ENCODE measurements around the gene DGKQ.

DGKQ gene

DNA sequence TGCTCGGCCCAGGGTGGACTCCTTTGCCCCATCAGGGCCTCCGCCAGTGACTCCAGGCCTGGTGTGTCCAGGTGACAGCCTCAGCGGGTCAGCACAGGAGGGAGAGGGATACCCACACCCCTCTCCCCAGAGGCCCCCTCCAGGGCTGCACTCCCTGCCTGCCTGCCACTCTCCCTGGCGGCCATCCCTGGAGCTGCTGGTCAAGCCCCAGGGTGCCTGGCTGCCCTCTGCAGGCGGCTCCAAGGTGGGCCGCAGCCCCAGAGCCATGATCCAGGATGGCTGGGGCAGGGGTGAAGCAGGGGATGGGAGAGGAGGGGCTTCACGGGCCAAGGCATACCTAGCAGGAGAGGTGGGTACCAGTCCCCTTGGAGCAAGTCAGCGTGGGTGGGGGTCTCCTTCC, 41.8 kb upstream of the DGKQ start:
- no peak overlapping the region for H3K4me3 Mint-ChIP-seq
- H3K9me3 Mint-ChIP-seq, result no peaks in the 10 kb centered on the region
- H3K27me3 Mint-ChIP-seq, result no peaks in the 10 kb centered on the region
- H3K36me3 Mint-ChIP-seq (ENCODE audit: insufficient read depth), result peaks cover 7% of the 10 kb centered on the region
- H3K4me1 Mint-ChIP-seq, result peaks cover 6% of the 10 kb centered on the region
- ATAC-seq (replicated peaks; ENCODE audit: extremely low read depth, poor library complexity, severe bottlenecking), result no peak
- no peak overlapping the region for H3K27ac Mint-ChIP-seq (ENCODE audit: low read depth)
- no peak for DNase-seq (ENCODE audit: low spot score in 2 of 2)

DNA sequence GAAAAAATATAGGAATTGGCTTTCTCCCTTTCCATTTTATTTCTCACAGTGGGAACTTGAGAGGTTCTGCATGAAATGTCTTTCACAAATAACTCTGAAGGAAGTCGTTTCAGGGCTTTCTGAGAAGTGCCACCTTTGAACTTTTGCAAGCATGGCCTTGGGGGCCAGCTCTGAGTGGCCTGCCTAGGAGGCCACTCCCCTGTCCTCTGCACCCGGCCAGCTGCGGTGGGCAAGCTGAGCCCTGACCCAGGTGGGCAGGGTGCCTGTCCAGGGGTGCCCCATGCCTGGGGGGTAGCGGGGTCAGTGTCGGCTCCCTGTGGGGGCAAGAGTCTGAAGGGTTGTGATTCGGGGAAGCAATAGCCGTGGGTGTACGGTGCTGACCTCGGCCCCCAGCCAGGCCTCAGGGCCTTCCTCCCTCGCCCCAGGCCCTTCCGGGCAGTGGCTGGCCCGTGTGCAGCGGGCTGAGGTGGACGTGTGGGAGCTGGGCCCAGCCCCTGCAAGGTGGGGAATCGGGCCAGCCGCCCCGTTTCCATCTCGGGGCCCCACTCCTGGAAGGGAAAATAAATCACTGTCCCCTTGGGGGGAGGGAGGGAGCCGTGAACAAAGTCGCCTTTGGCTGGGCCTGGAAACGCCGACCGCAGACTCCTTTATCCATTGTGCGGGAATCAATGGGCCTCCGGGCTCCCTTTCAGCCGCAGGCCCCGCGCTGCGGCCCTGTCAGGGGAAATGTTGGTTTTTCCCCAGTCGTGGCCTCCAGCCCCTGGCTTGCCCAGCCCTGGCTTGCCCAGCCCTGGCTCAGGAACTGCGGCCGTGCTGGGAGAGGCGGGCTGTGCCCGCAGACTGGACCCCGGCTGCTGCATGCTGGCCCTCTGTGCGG, 41.2 kb upstream of the DGKQ start:
- no peak overlapping the region for H3K27ac Mint-ChIP-seq (ENCODE audit: low read depth)
- H3K4me3 Mint-ChIP-seq, result no peak overlapping the region

DNA sequence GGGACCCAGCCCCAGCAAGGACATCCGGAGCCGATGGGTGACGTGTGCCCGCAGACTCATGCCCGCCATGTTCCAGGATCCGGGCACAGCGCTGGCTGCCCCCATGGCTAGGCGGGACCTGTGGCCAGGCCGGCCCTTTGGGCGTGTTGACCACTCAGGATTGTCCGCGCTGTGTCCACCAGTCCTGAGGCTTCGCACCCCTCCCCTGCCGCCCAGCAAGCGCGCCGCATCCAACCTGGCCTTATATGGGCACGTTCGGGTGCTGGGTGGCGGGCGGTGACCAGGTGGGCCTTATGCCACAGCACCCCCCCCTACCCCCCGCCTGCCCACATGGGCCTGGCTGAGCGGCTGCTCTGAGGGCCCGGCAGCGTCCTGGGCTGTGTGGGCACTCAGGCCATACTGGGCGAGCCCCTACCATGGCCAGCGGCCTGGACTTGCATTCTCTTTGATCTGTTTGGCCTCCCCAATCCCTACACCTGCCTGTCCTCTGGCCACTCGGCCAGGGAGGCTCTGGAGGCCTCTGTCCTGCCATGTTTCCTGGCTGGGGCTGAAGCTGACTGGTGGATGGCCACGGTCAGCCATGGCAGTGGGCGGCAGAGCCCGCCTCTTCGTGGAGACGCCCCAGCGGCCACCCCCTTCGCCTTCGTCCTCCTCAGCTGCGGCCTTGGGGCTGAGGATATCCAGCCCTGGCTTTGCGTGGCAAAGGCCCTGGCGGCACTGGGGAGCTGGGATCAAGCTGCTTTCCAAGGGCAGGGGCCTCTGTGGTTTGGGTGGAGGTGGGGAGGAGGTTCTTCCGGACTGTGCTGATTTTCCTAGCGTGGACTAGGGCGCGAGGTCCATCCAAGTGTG, 40.1 kb upstream of the DGKQ start:
- Mint-ChIP-seq H3K9me3 (no peaks in the 10 kb centered on the region), H3K4me3 (peak overlapping the region; percentile 66), H3K27me3 (peaks cover 8% of the 10 kb centered on the region), H3K36me3 (ENCODE audit: insufficient read depth) (peaks cover 9% of the 10 kb centered on the region), H3K27ac (ENCODE audit: low read depth) (no peak overlapping the region), H3K4me1 (peaks cover 16% of the 10 kb centered on the region)
- ATAC-seq (replicated peaks; ENCODE audit: extremely low read depth, poor library complexity, severe bottlenecking) (no peak), DNase-seq (ENCODE audit: low spot score in 2 of 2) (no peak)

More for the DNA sequence above, 41.2 kb upstream of the DGKQ start:
- Mint-ChIP-seq H3K36me3 (ENCODE audit: insufficient read depth) (peaks cover 7% of the 10 kb centered on the region), H3K4me1 (peaks cover 7% of the 10 kb centered on the region), H3K9me3 (no peaks in the 10 kb centered on the region), H3K27me3 (no peaks in the 10 kb centered on the region)
- ATAC-seq (replicated peaks; ENCODE audit: extremely low read depth, poor library complexity, severe bottlenecking), result no peak
- no peak for DNase-seq (ENCODE audit: low spot score in 2 of 2)

DNA sequence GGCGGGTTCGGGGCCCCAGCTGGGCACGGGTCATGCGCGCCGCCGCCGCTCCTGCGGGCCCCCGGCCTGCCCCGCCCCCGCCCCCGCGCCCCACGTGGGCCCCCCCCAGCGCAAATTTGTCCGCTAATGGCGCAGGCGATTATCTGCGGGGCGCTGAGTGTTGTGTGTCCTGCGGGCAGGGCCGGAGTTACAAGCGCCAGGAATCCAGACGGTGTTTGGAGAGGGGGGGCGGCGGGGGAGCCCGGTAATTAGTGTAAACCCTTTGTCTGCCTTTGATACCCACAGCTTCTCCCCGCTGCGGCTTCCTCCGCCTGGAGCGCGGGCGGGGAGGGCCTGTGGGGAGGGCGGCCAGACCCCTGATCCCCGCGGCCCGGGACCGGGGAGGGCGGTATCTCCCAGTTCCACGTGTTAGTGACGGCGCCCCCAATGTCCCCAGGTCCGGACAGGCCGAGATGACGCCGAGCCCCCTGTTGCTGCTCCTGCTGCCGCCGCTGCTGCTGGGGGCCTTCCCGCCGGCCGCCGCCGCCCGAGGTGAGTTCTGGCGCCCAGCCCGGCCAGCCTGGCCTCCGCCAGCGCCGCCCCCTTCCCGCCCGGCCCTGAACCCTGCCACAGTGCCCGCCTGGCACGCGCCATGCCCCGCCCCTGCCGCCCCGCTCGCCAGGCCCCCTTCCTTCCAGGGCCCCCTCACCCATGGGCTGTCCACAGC, 38.8 kb upstream of the DGKQ start:
- Mint-ChIP-seq H3K4me3 (peak overlapping the region; percentile 66), H3K4me1 (peaks cover 16% of the 10 kb centered on the region), H3K9me3 (no peaks in the 10 kb centered on the region), H3K36me3 (ENCODE audit: insufficient read depth) (peaks cover 9% of the 10 kb centered on the region), H3K27me3 (peaks cover 21% of the 10 kb centered on the region), H3K27ac (ENCODE audit: low read depth) (no peak overlapping the region)
- DNase-seq (ENCODE audit: low spot score in 2 of 2) (no peak), ATAC-seq (replicated peaks; ENCODE audit: extremely low read depth, poor library complexity, severe bottlenecking) (no peak)

DNA sequence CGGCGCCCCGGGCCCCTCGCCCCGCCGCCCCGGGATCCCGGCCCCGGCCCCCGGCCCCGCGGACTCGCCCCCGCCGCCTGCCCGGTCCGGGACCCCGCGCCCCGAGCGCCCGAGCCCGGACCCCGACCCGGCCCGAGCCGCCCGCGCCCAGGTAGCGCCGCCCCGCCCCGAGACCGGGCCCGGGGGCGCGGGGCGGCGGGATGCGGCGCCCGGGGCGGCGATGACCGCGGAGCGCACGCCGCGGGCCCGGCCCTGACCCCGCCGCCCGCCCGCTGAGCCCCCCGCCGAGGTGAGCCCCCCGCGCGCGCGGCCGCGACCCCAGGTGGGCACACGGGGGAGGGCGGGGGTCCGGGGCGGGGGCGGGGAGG, 38.3 kb upstream of the DGKQ start:
- ATAC-seq (replicated peaks; ENCODE audit: extremely low read depth, poor library complexity, severe bottlenecking) (no peak), DNase-seq (ENCODE audit: low spot score in 2 of 2) (no peak)
- H3K27me3 Mint-ChIP-seq, result peaks cover 26% of the 10 kb centered on the region
- H3K9me3 Mint-ChIP-seq, result no peaks in the 10 kb centered on the region
- peak overlapping the region; percentile 91 for H3K4me3 Mint-ChIP-seq
- H3K4me1 Mint-ChIP-seq, result peaks cover 16% of the 10 kb centered on the region
- H3K36me3 Mint-ChIP-seq (ENCODE audit: insufficient read depth), result peaks cover 9% of the 10 kb centered on the region
- no peak overlapping the region for H3K27ac Mint-ChIP-seq (ENCODE audit: low read depth)

DNA sequence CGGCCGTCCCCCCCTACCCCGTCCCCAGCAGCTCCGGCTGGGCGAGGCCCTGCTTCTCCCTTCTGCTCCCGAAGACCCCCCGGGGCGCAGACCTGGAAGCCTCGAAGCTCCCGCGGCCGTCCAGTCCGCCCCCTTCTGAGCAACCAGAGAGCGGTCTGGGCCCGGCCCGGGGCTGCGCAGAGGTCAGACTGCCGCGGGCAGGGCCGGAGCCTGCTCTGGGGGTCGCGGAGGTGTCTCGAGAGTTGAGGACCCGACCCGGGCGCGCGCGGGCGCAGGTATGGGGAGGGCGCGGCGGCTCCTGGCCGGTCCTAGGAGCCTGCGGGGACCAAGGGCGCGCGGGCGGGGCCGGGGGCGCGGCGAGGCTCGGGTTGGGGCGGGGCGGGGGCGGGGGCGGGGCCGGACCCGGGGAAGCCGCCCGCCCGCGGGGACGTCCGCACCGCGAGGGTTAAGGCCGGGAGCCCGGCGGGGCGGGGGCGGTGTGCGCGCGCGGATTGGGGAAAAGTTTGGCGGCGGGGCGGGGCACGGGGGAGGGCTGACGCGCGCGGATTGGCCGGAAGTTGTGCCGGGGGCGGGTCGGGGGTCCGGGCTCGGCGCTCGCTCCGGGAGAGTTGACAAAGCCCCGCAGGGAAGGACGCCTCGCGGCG, 37.8 kb upstream of the DGKQ start, which contains the start of gene FGFRL1:
TSS of gene FGFRL1 (plus strand) at position 605 of the 644 bp plus-strand sequence. CDS start 860 bp downstream, outside the sequence.
- H3K27ac Mint-ChIP-seq (ENCODE audit: low read depth), result peak within 1 kb of the TSS; percentile 95
- peaks cover 9% of the 10 kb centered on the region for H3K36me3 Mint-ChIP-seq (ENCODE audit: insufficient read depth)
- peaks cover 31% of the 10 kb centered on the region for H3K27me3 Mint-ChIP-seq
- no peaks in the 10 kb centered on the region for H3K9me3 Mint-ChIP-seq
- H3K4me1 Mint-ChIP-seq, result peaks cover 16% of the 10 kb centered on the region
- DNase-seq (ENCODE audit: low spot score in 2 of 2) (peak; percentile 72 to 74), ATAC-seq (replicated peaks; ENCODE audit: extremely low read depth, poor library complexity, severe bottlenecking) (peak; percentile 50)
- peak within 1 kb of the TSS; percentile 91 for H3K4me3 Mint-ChIP-seq

DNA sequence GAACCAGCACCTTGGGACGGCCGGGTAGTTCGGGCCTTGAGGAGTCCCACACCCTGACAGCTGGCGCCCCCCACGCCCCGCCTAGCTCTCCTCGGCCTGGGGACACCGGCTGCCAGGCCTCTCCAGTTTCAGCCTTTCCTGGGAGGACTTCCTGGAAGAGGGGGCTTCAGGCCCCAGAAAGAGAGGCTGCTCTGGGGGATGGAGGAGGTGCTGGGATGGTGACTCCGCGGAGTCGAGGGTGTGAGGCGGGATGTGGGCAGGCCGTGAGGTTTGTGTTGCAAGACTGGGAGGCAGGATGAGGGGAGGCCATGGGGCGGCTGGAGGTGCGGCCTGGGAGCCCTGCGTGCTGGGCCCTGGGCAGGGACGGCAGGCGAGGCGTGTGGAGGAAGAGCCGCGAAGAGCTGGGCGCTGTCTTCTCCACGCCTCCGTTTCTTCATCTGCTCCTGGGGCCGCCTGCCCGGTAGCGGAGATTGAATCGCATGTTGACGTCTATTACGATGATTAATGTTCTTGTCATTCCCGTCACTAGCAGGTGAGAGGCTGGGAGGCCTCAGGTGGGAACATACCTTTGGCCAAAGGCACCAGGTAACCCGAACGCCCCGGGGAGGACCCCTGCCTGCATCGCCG, 37.1 kb upstream of the DGKQ start:
- DNase-seq (ENCODE audit: low spot score in 2 of 2) (peak; percentile 53 to 78), ATAC-seq (replicated peaks; ENCODE audit: extremely low read depth, poor library complexity, severe bottlenecking) (peak; percentile 72)
- Mint-ChIP-seq H3K27ac (ENCODE audit: low read depth) (peak overlapping the region; percentile 95), H3K27me3 (peaks cover 38% of the 10 kb centered on the region), H3K9me3 (no peaks in the 10 kb centered on the region), H3K4me1 (peaks cover 16% of the 10 kb centered on the region), H3K4me3 (peak overlapping the region; percentile 91), H3K36me3 (ENCODE audit: insufficient read depth) (peaks cover 9% of the 10 kb centered on the region)

DNA sequence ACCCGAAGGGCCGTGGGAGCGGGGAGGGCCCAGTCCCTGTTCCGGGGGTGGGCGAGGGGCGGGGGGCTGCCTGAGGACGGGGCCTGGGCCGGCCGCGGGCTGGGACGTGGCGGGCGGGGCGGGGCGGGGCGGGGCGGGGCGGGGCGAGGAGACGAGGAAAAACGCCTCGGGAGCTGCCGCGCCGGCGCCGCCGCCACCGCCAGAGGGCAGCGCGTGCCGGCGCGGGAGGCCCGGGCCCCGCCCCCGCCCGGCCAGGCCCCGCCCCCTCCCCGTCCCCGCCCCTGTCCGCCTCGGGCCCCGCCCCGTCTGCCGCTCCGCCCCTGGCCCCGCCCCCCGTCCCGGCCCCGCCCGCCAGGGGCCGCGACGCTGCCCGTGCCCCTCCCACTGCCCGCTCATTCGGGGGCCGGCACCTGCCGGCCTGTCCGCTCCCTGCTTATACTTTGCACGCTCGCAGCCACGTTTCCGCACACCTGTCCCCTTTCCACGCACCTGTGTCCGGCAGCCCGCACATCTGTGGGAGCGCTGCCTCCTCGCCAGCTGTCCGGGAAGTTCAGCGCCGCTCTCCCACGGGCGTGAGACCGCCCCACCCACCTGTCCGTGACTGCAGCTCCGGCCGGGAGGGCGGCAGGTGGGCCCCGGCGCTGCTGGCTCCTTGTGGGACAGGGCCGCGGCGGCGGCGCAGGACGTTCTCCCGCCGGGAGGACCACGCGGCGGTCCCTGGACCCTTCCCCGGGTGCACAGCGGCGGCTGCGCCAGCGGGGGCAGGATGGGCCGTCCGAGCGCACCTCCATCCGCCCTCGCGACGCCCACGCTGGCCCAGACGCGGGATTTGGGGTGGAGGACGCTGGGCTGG, 36.4 kb upstream of the DGKQ start:
- H3K27me3 Mint-ChIP-seq, result peaks cover 44% of the 10 kb centered on the region

DNA sequence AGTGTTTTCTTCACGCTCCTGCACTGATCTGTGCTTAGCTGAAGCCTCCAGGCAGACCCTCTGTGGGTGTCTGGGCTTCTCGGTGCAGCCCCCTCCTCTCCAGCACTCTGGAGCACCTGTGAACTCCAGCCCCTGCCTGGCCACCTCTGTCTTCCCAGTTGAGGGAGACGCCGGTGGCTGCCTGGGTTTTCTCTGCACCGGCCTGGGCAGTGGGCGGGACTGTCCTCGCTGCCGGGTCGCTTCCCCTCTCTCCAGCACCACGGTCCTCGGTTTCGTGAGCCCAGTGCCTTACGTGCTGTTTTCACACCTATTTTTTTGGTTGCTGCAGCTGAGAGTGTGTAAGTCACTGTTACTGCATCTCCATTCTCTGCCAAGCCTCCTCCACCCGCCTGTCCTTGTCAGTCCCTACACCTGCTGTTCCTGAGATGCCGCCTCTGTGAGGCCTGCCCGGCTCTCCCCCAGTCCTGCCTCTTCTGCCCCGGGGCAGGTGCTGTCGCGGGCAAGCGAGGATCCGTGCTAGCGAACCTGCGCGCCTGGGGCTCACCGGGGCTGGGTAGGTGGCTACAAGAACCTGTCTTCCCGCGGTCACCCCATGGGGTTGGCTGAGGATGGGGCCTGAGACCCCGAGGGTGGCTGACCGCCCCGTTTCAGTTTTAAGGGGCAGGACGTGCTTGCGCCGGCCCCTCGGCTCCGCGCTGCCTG, 35.6 kb upstream of the DGKQ start:
- Mint-ChIP-seq H3K27ac (ENCODE audit: low read depth) (no peak overlapping the region), H3K4me1 (peaks cover 16% of the 10 kb centered on the region), H3K4me3 (peak overlapping the region; percentile 70), H3K36me3 (ENCODE audit: insufficient read depth) (peaks cover 11% of the 10 kb centered on the region), H3K9me3 (no peaks in the 10 kb centered on the region), H3K27me3 (peaks cover 52% of the 10 kb centered on the region)
- ATAC-seq (replicated peaks; ENCODE audit: extremely low read depth, poor library complexity, severe bottlenecking) (peak; percentile 16), DNase-seq (ENCODE audit: low spot score in 2 of 2) (peak; percentile 22 to 33)

More for the DNA sequence above, 36.4 kb upstream of the DGKQ start:
- peaks cover 10% of the 10 kb centered on the region for H3K36me3 Mint-ChIP-seq (ENCODE audit: insufficient read depth)
- peak overlapping the region; percentile 91 for H3K4me3 Mint-ChIP-seq
- peak; percentile 23 for ATAC-seq (replicated peaks; ENCODE audit: extremely low read depth, poor library complexity, severe bottlenecking)
- peak overlapping the region; percentile 95 for H3K27ac Mint-ChIP-seq (ENCODE audit: low read depth)
- peaks cover 16% of the 10 kb centered on the region for H3K4me1 Mint-ChIP-seq
- peak; percentile 45 to 61 for DNase-seq (ENCODE audit: low spot score in 2 of 2)
- H3K9me3 Mint-ChIP-seq, result no peaks in the 10 kb centered on the region

DNA sequence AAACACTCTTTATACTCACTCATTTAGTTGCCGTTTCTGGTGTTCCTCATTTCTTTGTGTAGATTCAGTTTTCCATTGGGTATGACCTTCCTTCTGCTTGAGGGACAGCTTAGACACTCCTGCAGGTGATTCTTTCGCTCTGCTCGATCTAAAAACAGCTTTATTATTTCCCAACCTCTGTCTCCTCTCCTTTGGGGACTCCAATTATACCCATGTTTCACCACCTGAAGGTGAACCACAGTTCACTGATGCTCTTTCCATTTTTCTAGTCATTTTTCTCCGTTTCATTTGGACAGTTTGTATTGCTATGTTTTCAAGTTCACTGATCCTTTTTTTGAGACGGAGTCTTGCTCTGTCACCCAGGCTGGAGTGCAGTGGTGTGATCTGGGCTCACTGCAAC, 33.5 kb upstream of the DGKQ start:
- DNase-seq (ENCODE audit: low spot score in 2 of 2) (no peak), ATAC-seq (replicated peaks; ENCODE audit: extremely low read depth, poor library complexity, severe bottlenecking) (no peak)
- H3K27ac Mint-ChIP-seq (ENCODE audit: low read depth), result no peak overlapping the region
- H3K4me3 Mint-ChIP-seq, result no peak overlapping the region
- H3K36me3 Mint-ChIP-seq (ENCODE audit: insufficient read depth), result peaks cover 11% of the 10 kb centered on the region
- no peaks in the 10 kb centered on the region for H3K9me3 Mint-ChIP-seq
- H3K27me3 Mint-ChIP-seq, result peaks cover 55% of the 10 kb centered on the region
- H3K4me1 Mint-ChIP-seq, result peaks cover 16% of the 10 kb centered on the region
